IgD-negative memory B cell (primary cell): ENCODE data around the gene RNF2. TPM values are rescaled to one million over a fixed set of nuclear protein-coding genes. Genes with fewer than 3 reads are reported as not detected.
"Not testable (repeated sequence)": the region's sequence is repeated elsewhere in the genome, so short reads cannot be mapped to it uniquely, and the experiment has no call there.

Experiments used
- H3K27ac Mint-ChIP-seq, 3 donors: one replicate each; pipeline ENCODE4 v1.8.0; 2020 to 2022; ENCODE audit warnings: mild to moderate bottlenecking in 3 of 3, mixed read lengths in 3 of 3, moderate library complexity in 1 of 3
- H3K27me3 Mint-ChIP-seq: one replicate; pipeline ENCODE4 v1.8.0; 2021; ENCODE audit warnings: mixed read lengths
- H3K36me3 Mint-ChIP-seq: one replicate; pipeline ENCODE4 v1.8.0; 2020; ENCODE audit warnings: mild to moderate bottlenecking, mixed read lengths
- H3K4me1 Mint-ChIP-seq, 3 donors: one replicate each; pipeline ENCODE4 v1.8.0; 2020 to 2022; ENCODE audit warnings: mixed read lengths in 3 of 3, mild to moderate bottlenecking in 1 of 3
- H3K4me3 Mint-ChIP-seq, 4 donors: one replicate each; pipeline ENCODE4 v1.8.0; 2020 to 2022; ENCODE audit warnings: mild to moderate bottlenecking in 4 of 4, mixed read lengths in 4 of 4, moderate library complexity in 3 of 4
- H3K9me3 Mint-ChIP-seq, 3 donors: one replicate each; pipeline ENCODE4 v1.8.0; 2020 to 2021; ENCODE audit warnings: mixed read lengths in 3 of 3, mild to moderate bottlenecking in 1 of 3
- polyA plus RNA-seq: library from polyadenylated mRNA; unstranded; fragments of 300-500 nt; fragmentation: Illumina TruSeq; gene quantifications from one replicate; pipeline ENCODE4 v1.2.3, GENCODE V29; 2021

Gene RNF2
- polyA plus RNA-seq: 28.3 TPM

DNA sequence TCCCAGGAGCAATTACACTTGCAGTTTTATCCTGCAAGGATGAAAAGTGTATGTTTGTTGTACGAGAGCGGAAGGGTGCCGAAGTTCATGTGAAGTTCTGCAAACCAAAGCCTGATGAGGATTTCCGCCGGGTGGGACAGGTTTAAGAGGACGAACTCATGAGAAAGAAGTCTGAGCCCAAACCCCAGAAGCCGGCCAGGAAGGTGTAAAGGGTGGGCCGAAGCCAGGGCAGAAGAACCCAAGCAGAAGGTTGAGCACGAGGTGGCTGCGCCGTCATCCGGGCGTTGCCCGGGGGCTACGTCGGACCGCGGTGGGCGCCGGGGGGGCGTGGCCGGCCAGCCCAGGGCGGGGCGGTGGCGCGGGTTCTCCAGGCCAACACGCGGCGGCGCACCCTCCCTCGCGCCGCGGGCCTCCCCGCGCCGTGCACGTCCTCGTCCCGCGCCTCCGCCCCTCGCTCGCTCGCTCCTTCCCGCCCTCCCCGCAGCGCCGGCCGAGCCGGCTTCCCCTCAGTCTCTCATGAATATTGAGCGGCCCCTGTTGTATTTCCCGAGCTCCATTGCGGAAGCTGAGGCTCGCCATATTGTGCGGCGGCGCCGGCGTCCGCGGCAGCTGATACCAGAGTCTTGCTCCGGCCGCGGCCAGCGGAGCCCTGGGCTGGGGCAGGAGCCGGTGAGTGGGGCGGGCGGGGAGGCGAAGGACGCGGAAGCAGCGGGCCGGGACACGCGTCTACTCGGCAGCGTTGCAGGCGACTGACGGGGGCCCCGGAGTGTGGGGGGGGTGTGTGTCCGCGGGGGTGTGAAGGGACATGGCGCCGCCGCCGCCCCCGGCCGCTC, at the start of gene RNF2:
TSS of gene RNF2 (plus strand) at position 578 of the 833 bp plus-strand sequence. CDS start 41,996 bp downstream, outside the sequence.
- no peaks in the 10 kb centered on the region for H3K36me3 Mint-ChIP-seq
- H3K9me3 Mint-ChIP-seq: peaks cover 0 to 2% (median 0%) of the 10 kb centered on the region in 3 donors
- peaks cover 25 to 37% (median 29%) of the 10 kb centered on the region in 3 donors for H3K4me1 Mint-ChIP-seq
- H3K4me3 Mint-ChIP-seq: peak within 1 kb of the TSS; percentile 90 to 98 (median 94)
- H3K27me3 Mint-ChIP-seq: no peaks in the 10 kb centered on the region
- H3K27ac Mint-ChIP-seq: peak within 1 kb of the TSS; percentile 57 to 97 (median 95)

DNA sequence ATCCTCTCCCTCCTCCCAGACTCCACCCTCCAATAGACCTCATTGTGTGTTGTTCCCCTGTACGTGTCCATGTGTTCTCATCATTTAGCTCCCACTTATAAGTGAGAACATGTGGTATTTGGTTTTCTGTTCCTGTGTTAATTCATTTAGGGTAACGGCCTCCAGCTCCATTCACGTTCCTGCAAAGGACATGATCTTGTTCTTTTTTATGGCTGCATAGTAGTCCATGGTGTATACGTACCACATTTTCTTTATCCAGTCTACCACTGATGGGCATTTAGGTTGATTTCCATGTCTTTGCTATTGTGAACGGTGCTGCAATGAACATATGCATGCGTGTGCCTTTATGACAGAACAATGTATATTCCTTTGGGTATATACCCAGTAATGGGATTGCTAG, 45.4 kb upstream of the RNF2 start:
- H3K4me1 Mint-ChIP-seq, H3K27me3 Mint-ChIP-seq, H3K9me3 Mint-ChIP-seq, H3K4me3 Mint-ChIP-seq, H3K36me3 Mint-ChIP-seq, H3K27ac Mint-ChIP-seq: not testable (repeated sequence)

DNA sequence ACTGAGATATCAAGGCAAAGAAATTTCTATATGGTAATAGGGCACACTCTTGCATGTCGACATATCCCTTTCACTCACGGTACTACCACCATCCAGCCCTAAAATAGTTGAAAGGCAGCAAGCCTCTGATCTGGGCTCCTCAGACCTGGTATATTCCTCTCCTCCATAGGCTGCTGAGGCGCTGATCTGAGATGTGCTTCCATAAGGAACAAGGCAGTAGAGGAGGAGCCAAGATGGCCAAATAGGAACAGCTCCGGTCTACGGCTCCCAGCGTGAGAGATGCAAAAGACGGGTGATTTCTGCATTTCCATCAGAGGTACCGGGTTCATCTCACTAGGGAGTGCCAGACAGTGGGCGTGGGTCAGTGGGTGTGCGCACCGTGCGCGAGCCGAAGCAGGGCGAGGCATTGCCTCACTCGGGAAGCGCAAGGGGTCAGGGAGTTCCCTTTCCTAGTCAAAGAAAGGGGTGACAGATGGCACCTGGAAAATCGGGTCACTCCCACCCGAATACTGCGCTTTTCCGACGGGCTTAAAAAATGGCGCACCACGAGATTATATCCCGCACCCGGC, 44.0 kb upstream of the RNF2 start:
- peak overlapping the region in 1 of 3 donors; percentile 62 for H3K27ac Mint-ChIP-seq
- H3K27me3 Mint-ChIP-seq, H3K9me3 Mint-ChIP-seq, H3K36me3 Mint-ChIP-seq, H3K4me1 Mint-ChIP-seq, H3K4me3 Mint-ChIP-seq: not testable (repeated sequence)

DNA sequence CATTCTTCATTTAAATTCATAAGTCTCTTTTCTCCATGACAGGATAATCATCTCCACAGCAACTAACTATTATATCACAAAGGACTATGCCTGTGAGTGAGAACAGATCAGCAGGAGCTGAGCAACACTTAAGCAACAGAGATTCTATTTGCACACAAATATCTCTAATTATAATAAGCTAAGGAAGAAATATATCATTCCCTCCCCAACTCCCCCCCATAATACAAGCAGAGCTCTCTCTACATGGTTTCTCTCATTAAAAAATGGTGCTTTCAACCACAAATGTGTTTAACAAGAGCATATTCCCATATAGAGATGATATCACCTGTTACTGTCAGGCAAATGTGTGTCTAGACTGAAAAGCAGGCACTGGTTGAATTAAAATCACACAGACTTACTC, 36.5 kb upstream of the RNF2 start:
- Mint-ChIP-seq H3K36me3 (no peaks in the 10 kb centered on the region), H3K27me3 (peaks cover 7% of the 10 kb centered on the region), H3K9me3 (no peaks in the 10 kb centered on the region), H3K4me1 (no peaks in the 10 kb centered on the region), H3K4me3 (no peak overlapping the region), H3K27ac (no peak overlapping the region)

DNA sequence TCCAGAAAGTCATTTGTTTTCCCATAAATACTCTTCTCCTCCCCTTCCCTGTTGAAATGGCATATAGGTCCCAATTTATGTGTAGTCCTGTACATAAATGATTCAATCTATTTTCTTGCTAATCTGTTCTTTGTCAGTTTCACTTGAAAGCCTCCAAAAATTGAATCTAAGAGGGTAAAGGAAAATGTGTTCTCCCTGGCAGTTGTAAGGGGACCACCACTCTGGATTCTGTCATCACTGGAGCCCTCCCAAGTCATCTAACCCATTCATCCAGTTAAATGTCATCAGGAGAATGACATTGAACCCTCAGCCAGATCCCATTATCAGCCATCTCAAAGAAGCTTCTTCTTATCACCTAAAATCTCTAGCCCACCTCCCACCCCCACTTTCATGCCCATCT, 35.0 kb upstream of the RNF2 start:
- Mint-ChIP-seq H3K36me3 (no peaks in the 10 kb centered on the region), H3K4me3 (no peak overlapping the region), H3K27ac (no peak overlapping the region), H3K4me1 (no peaks in the 10 kb centered on the region), H3K9me3 (no peaks in the 10 kb centered on the region), H3K27me3 (peaks cover 7% of the 10 kb centered on the region)

DNA sequence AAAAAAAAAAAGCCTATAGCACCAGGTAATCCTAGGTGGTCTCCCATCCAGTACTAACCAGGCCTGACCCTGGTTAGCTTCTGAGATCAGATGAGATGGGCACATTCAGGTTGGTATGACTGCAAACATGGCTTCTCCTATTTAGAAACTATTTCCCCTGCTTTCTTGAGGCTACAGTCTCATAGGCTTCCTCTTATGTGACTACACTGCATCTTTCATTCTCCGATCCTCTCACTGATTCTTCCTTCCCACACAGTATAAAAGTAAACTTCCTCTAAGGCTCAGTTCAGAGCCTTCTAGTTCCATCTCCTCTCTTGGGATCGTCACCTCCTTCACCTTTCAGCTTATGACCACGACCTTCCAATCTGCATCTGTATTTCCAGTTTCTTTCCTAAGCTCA, 30.4 kb upstream of the RNF2 start:
- H3K27ac Mint-ChIP-seq: no peak overlapping the region
- no peaks in the 10 kb centered on the region for H3K9me3 Mint-ChIP-seq
- peaks cover 7% of the 10 kb centered on the region for H3K27me3 Mint-ChIP-seq

DNA sequence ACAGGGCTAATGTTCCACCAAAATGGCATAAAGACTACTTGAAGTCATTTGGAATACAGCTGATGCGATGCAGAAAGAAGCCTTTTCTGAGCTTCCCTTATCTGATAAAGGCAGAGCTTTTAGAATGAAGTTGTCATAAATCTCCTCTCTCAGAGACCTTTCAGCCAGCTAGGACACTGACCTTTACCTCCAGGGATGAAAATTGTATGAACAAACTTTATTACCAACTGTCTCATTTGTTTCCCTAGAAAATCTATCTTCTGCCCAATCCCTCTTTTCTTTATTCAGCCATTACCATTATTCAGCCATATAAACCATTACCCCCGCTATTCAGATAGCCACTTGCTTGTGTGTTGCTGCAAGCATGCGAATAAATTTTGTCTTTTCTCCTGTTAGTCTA, 29.7 kb upstream of the RNF2 start:
- H3K27ac Mint-ChIP-seq: no peak overlapping the region
- H3K27me3 Mint-ChIP-seq: peaks cover 4% of the 10 kb centered on the region
- peaks cover 0 to 4% (median 2%) of the 10 kb centered on the region in 3 donors for H3K4me1 Mint-ChIP-seq
- no peak overlapping the region for H3K4me3 Mint-ChIP-seq
- H3K36me3 Mint-ChIP-seq: peaks cover 2% of the 10 kb centered on the region
- no peaks in the 10 kb centered on the region for H3K9me3 Mint-ChIP-seq

More for the DNA sequence above, 30.4 kb upstream of the RNF2 start:
- peaks cover 2% of the 10 kb centered on the region for H3K36me3 Mint-ChIP-seq
- H3K4me1 Mint-ChIP-seq: peaks cover 0 to 4% (median 2%) of the 10 kb centered on the region in 3 donors
- no peak overlapping the region for H3K4me3 Mint-ChIP-seq

DNA sequence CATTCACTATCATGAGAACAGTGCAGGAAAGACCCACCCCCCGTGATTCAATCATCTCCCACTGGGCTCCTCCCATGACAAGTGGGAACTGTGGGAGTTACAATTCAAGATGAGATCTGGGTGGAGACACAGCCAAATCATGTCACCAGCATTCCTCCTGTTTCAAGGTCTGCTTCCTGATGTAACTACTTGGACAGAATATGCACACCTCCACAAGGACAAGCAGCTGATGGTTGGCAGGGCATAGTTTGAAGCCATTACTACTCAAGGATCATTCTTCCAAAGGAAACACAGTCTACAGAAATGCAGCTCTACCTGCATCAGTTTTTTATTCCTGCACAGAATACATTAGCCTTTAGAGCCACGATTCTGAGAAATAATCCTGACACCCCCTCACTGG, 28.5 kb upstream of the RNF2 start:
- Mint-ChIP-seq H3K9me3 (no peaks in the 10 kb centered on the region), H3K27ac (no peak overlapping the region), H3K36me3 (peaks cover 2% of the 10 kb centered on the region), H3K27me3 (peaks cover 2% of the 10 kb centered on the region), H3K4me1 (peaks cover 0 to 4% (median 2%) of the 10 kb centered on the region in 3 donors), H3K4me3 (no peak overlapping the region)

DNA sequence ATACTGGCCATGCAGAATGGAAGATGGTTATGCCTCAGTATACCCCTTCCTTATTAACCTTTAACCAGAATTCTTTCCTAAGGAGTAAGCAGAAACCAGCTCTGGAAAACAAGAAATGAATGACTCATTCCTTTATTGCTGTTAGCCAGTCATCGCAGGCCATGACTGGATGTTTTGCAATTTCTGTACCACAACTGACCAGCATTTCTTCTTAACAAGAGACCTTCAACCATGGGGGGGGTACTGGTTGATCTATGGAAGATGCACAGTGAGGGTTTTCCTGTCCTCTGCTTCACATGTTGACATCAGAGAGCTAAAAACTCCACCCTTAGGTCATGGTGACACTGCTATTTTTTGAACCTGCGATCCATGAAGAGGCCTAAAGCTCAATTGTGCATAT, 28.0 kb upstream of the RNF2 start:
- peaks cover 2% of the 10 kb centered on the region for H3K36me3 Mint-ChIP-seq
- H3K9me3 Mint-ChIP-seq: no peaks in the 10 kb centered on the region
- no peak overlapping the region for H3K27ac Mint-ChIP-seq
- H3K4me3 Mint-ChIP-seq: no peak overlapping the region
- H3K27me3 Mint-ChIP-seq: peaks cover 2% of the 10 kb centered on the region
- peaks cover 0 to 4% (median 2%) of the 10 kb centered on the region in 3 donors for H3K4me1 Mint-ChIP-seq

DNA sequence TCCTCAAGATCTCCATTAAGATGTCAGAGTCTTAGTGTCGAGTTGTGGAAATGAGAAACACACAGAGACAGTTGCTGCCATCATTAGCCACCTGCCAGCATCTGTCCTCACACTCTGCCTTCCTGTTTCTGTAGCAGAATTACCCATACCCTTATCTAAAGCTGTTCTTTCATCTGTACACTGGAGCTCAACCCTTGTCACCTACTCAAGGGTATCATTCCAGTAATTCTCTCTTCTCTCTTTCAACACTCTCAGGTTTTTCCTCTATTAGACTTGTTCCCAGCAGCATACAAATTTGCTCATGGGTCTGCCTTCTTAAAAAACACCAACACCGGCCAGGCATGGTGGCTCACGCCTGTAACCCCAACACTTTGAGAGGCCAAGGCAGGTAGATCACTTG, 27.4 kb upstream of the RNF2 start:
- no peak overlapping the region for H3K4me3 Mint-ChIP-seq
- no peaks in the 10 kb centered on the region for H3K9me3 Mint-ChIP-seq
- H3K36me3 Mint-ChIP-seq: peaks cover 2% of the 10 kb centered on the region
- peaks cover 0 to 4% (median 2%) of the 10 kb centered on the region in 3 donors for H3K4me1 Mint-ChIP-seq
- no peaks in the 10 kb centered on the region for H3K27me3 Mint-ChIP-seq
- H3K27ac Mint-ChIP-seq: no peak overlapping the region

DNA sequence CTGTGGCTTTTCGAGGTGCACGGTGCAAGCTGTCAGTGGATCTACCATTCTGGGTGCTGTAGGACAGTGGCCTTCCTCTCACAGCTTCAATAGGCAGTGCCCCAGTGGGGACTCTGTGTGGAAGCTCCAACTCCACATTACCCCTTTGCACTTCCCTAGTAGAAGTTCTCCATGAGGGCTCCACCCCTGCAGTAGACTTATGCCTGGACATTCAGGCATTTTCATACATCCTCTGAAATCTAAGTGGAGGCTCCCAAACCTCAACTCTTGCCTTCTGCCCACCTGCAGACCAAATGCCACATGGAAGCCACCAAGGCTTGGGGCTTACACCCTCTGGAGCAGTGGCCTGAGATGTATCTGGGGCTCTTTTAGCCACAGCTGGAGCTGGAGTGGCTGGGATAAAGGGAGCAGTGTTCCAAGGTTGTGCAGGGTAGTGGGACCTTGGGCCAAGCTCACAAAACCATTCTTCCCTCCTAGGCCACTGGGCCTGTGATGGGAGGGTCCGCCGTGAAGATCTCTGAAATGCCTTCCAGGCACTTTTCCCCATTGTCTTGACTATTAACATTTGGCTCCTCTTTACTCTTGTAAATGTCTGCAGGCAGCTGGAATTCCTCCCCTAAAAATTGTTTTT, 18.0 kb upstream of the RNF2 start:
- peaks cover 3% of the 10 kb centered on the region for H3K36me3 Mint-ChIP-seq
- no peaks in the 10 kb centered on the region for H3K4me1 Mint-ChIP-seq
- peaks cover 6 to 14% (median 8%) of the 10 kb centered on the region in 3 donors for H3K9me3 Mint-ChIP-seq
- H3K27me3 Mint-ChIP-seq: peaks cover 11% of the 10 kb centered on the region
- peak overlapping the region in 1 of 4 donors; percentile 34 for H3K4me3 Mint-ChIP-seq
- H3K27ac Mint-ChIP-seq: no peak overlapping the region

DNA sequence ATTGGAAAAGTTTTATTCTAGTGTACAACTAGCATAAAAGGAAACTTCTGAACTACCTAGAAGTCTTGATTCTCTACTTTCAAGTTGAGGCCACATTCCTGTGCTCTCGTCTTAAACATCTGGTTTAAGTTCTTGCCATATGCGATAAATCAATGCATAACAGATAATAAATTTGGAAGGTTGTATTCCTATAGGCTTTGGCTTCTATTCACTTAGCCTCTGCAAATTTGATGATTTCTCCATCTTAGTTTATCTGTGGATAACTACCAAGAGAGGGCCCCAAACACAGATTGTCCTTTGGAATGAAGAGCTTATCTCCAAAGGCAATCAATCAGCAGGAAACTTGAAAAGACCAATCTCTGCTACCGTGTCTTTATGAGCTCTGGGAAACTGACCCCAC, 11.7 kb upstream of the RNF2 start:
- Mint-ChIP-seq H3K4me1 (no peaks in the 10 kb centered on the region), H3K27me3 (peaks cover 5% of the 10 kb centered on the region), H3K4me3 (no peak overlapping the region), H3K9me3 (peaks cover 0 to 3% (median 2%) of the 10 kb centered on the region in 3 donors), H3K27ac (no peak overlapping the region), H3K36me3 (no peaks in the 10 kb centered on the region)

DNA sequence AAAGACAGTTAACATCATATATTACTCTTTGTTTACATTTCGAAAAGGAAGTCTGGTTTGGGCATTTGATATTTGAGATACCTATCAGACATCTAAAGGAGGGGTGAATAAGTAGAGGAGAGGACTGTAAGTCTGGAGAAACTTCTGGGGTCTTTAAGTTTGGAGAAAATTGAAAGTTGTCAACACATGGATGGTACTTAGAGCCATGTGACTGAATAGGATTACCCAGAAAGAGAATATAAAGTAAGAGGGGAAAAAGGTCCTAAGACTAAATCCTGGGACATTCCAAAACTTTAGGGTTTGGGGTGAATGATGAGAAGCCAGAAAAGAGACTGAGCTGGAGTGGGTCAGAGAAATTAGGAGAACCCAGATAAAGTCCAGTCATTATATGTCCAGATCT, 10.1 kb upstream of the RNF2 start:
- peaks cover 2% of the 10 kb centered on the region for H3K27me3 Mint-ChIP-seq
- H3K9me3 Mint-ChIP-seq: no peaks in the 10 kb centered on the region

DNA sequence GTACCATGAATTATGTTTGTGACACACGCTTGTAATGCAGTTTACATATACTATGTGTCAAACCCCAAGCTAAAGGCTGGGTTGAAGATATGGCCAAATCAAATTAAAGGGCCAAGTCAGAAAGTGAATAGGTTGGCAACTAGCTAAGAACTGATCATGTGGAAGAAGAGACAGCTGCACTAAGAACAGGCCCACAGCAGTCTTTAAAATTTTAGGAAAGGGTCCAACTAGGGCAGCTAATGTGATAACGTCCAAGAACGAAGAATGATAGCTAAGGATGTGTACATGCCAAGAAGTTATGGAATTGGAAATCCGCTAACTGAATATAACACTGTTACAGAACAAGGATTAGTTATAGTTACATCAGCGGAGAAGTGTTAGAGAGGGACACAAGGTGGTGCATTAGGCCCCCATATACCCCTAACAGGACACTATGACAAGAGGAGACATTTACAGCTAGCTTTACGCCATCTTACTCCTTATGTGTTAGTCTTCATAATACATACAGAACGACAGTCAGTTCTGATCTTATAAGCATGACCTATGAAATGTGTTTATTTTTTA, 6.5 kb upstream of the RNF2 start:
- H3K27ac Mint-ChIP-seq: peak overlapping the region in 1 of 3 donors; percentile 89
- H3K27me3 Mint-ChIP-seq: no peaks in the 10 kb centered on the region
- H3K9me3 Mint-ChIP-seq: no peaks in the 10 kb centered on the region
- H3K36me3 Mint-ChIP-seq: no peaks in the 10 kb centered on the region
- no peak overlapping the region for H3K4me3 Mint-ChIP-seq
- peaks cover 0 to 4% (median 0%) of the 10 kb centered on the region in 3 donors for H3K4me1 Mint-ChIP-seq

More for the DNA sequence above, 10.1 kb upstream of the RNF2 start:
- Mint-ChIP-seq H3K4me1 (no peaks in the 10 kb centered on the region), H3K4me3 (no peak overlapping the region), H3K27ac (no peak overlapping the region), H3K36me3 (no peaks in the 10 kb centered on the region)

DNA sequence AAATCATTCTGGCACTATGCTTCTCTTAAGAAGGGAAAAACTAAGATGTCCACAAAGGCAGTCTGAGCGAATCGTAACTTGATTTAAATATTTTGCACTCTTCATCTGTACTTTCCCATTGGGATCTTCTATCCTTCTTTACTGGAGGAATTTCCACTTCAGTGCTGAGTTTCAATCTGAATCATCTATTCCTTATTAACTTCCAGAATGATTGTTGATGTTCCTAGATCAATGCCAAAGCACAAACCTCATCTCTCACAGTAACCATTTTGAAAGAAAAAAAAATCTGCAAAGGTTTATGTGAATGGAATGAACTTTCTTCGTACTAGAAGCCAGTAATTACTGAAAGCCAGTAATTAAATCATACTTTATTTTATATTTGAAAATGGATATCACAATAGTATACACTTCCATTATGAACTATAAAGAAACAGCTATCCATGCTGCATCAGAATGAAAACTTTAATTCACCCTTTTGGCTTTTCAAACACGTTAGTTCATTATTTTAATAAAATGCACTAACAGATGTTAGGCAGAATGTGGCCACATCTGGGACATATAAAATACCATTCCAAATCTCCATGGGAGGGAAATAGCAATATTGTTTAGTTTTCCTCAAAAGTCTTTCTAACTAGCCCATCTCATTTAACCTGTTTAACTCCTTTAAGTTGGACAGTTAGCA, 5.5 kb upstream of the RNF2 start:
- no peak overlapping the region for H3K4me3 Mint-ChIP-seq

More for the DNA sequence above, 5.5 kb upstream of the RNF2 start:
- Mint-ChIP-seq H3K4me1 (peaks cover 4 to 8% (median 4%) of the 10 kb centered on the region in 3 donors), H3K27me3 (no peaks in the 10 kb centered on the region), H3K36me3 (no peaks in the 10 kb centered on the region), H3K9me3 (peaks cover 0 to under 1% (median 0%) of the 10 kb centered on the region in 3 donors), H3K27ac (no peak overlapping the region)
